ENCODE measurements around the gene HPS6.
A peak's percentile ranks its signal among the peaks of the same experiment; 100 is the strongest.

The HPS6 gene

GRCh38 chr10:102066399-102067088 lies 1.4 kb downstream of the HPS6 start:
- H3K27me3 ChIP-seq (ENCODE audit: insufficient read depth, low read length, poor library complexity) = no peaks in the 10 kb centered on the region
- H3K56ac ChIP-seq (ENCODE audit: low read length) = peak overlapping the region; percentile 93
- no peaks in the 10 kb centered on the region for H3K36me3 ChIP-seq (ENCODE audit: control insufficient read depth, insufficient read depth, low read length)
- H3K79me1 ChIP-seq (ENCODE audit: low read length) = peaks cover 12% of the 10 kb centered on the region
- H3K27ac ChIP-seq (ENCODE audit: low read depth, low read length) = no peak overlapping the region
- H3K18ac ChIP-seq (ENCODE audit: low read length) = no peak overlapping the region
- no peaks in the 10 kb centered on the region for H3K79me2 ChIP-seq (ENCODE audit: control insufficient read depth, insufficient read depth, low read length)
- no peak overlapping the region for H2BK120ac ChIP-seq (ENCODE audit: low read depth, low read length)
- no peak overlapping the region for H3K4me2 ChIP-seq (ENCODE audit: low read length)
- no peaks in the 10 kb centered on the region for H3K4me1 ChIP-seq (ENCODE audit: control insufficient read depth, low read depth, low read length)
- no peak overlapping the region for H3K23ac ChIP-seq (ENCODE audit: low read length)
- H3K4ac ChIP-seq (ENCODE audit: low read depth, low read length) = no peak overlapping the region
- WGBS (ENCODE audit: extremely low coverage, insufficient coverage, low lambda C conversion rate) = no CpG with 5 or more reads among the region's 16 CpGs
- H2BK5ac ChIP-seq (ENCODE audit: low read length) = no peak overlapping the region
- H3K4me3 ChIP-seq (ENCODE audit: low read length) = no peak overlapping the region
- no peak overlapping the region for H4K5ac ChIP-seq (ENCODE audit: low read length)
- DNase-seq = no peak
- no peak overlapping the region for H2BK15ac ChIP-seq (replicated peaks; ENCODE audit: low read depth)
- peak overlapping the region; percentile 7 for H3K9ac ChIP-seq (ENCODE audit: low read length)
- no peak overlapping the region for H2AK5ac ChIP-seq (ENCODE audit: low read length)
- no peak overlapping the region for H4K8ac ChIP-seq (ENCODE audit: low read depth, low read length)

- WGBS (ENCODE audit: extremely low coverage, insufficient coverage, low lambda C conversion rate) = no CpG with 5 or more reads among the region's 18 CpGs
- Histone ChIP-seq H3K4me1 (ENCODE audit: control insufficient read depth, low read depth, low read length) (no peaks in the 10 kb centered on the region), H3K79me1 (ENCODE audit: low read length) (peaks cover 12% of the 10 kb centered on the region)
Measured at GRCh38 chr10:102067091-102067916, 2.2 kb downstream of the HPS6 start.

GRCh38 chr10:102068216-102068615 lies 3.1 kb downstream of the HPS6 start:
- H3K27ac ChIP-seq (ENCODE audit: low read depth, low read length) = no peak overlapping the region
- H3K4ac ChIP-seq (ENCODE audit: low read depth, low read length) = no peak overlapping the region
- H3K23ac ChIP-seq (ENCODE audit: low read length) = no peak overlapping the region
- H2BK15ac ChIP-seq (replicated peaks; ENCODE audit: low read depth) = no peak overlapping the region
- H3K4me3 ChIP-seq (ENCODE audit: low read length) = no peak overlapping the region
- H3K79me2 ChIP-seq (ENCODE audit: control insufficient read depth, insufficient read depth, low read length) = no peaks in the 10 kb centered on the region
- no peak overlapping the region for H3K9ac ChIP-seq (ENCODE audit: low read length)
- H3K27me3 ChIP-seq (ENCODE audit: insufficient read depth, low read length, poor library complexity) = no peaks in the 10 kb centered on the region
- no peak overlapping the region for H2AK5ac ChIP-seq (ENCODE audit: low read length)
- no peak for DNase-seq
- no peak overlapping the region for H4K5ac ChIP-seq (ENCODE audit: low read length)
- no peak overlapping the region for H2BK120ac ChIP-seq (ENCODE audit: low read depth, low read length)
- H2BK5ac ChIP-seq (ENCODE audit: low read length) = no peak overlapping the region
- H4K8ac ChIP-seq (ENCODE audit: low read depth, low read length) = no peak overlapping the region
- no peaks in the 10 kb centered on the region for H3K4me1 ChIP-seq (ENCODE audit: control insufficient read depth, low read depth, low read length)
- no peak overlapping the region for H3K56ac ChIP-seq (ENCODE audit: low read length)
- peaks cover 12% of the 10 kb centered on the region for H3K79me1 ChIP-seq (ENCODE audit: low read length)
- H3K36me3 ChIP-seq (ENCODE audit: control insufficient read depth, insufficient read depth, low read length) = no peaks in the 10 kb centered on the region
- H3K18ac ChIP-seq (ENCODE audit: low read length) = no peak overlapping the region
- no peak overlapping the region for H3K4me2 ChIP-seq (ENCODE audit: low read length)
- no CpG with 5 or more reads among the region's 1 CpG for WGBS (ENCODE audit: extremely low coverage, insufficient coverage, low lambda C conversion rate)

More at GRCh38 chr10:102067091-102067916, 2.2 kb downstream of the HPS6 start:
- Histone ChIP-seq H2BK15ac (replicated peaks; ENCODE audit: low read depth) (no peak overlapping the region), H3K23ac (ENCODE audit: low read length) (no peak overlapping the region), H4K8ac (ENCODE audit: low read depth, low read length) (no peak overlapping the region), H3K4ac (ENCODE audit: low read depth, low read length) (no peak overlapping the region), H3K18ac (ENCODE audit: low read length) (no peak overlapping the region), H3K9ac (ENCODE audit: low read length) (no peak overlapping the region), H3K36me3 (ENCODE audit: control insufficient read depth, insufficient read depth, low read length) (no peaks in the 10 kb centered on the region), H3K4me3 (ENCODE audit: low read length) (no peak overlapping the region), H3K27me3 (ENCODE audit: insufficient read depth, low read length, poor library complexity) (no peaks in the 10 kb centered on the region), H2AK5ac (ENCODE audit: low read length) (no peak overlapping the region), H3K56ac (ENCODE audit: low read length) (no peak overlapping the region), H2BK120ac (ENCODE audit: low read depth, low read length) (no peak overlapping the region), H2BK5ac (ENCODE audit: low read length) (no peak overlapping the region), H4K5ac (ENCODE audit: low read length) (no peak overlapping the region), H3K27ac (ENCODE audit: low read depth, low read length) (no peak overlapping the region), H3K79me2 (ENCODE audit: control insufficient read depth, insufficient read depth, low read length) (no peaks in the 10 kb centered on the region), H3K4me2 (ENCODE audit: low read length) (no peak overlapping the region)
- DNase-seq = no peak

- Histone ChIP-seq H3K18ac (ENCODE audit: low read length) (no peak overlapping the region), H4K8ac (ENCODE audit: low read depth, low read length) (no peak overlapping the region), H2BK5ac (ENCODE audit: low read length) (no peak overlapping the region), H3K79me2 (ENCODE audit: control insufficient read depth, insufficient read depth, low read length) (no peaks in the 10 kb centered on the region), H3K27me3 (ENCODE audit: insufficient read depth, low read length, poor library complexity) (no peaks in the 10 kb centered on the region), H2AK5ac (ENCODE audit: low read length) (no peak overlapping the region), H3K4ac (ENCODE audit: low read depth, low read length) (no peak overlapping the region), H3K56ac (ENCODE audit: low read length) (no peak overlapping the region), H3K4me2 (ENCODE audit: low read length) (no peak overlapping the region), H4K5ac (ENCODE audit: low read length) (no peak overlapping the region), H3K23ac (ENCODE audit: low read length) (no peak overlapping the region), H2BK120ac (ENCODE audit: low read depth, low read length) (no peak overlapping the region), H3K36me3 (ENCODE audit: control insufficient read depth, insufficient read depth, low read length) (no peaks in the 10 kb centered on the region), H3K79me1 (ENCODE audit: low read length) (peaks cover 12% of the 10 kb centered on the region), H3K4me3 (ENCODE audit: low read length) (no peak overlapping the region), H3K9ac (ENCODE audit: low read length) (no peak overlapping the region), H3K4me1 (ENCODE audit: control insufficient read depth, low read depth, low read length) (no peaks in the 10 kb centered on the region), H3K27ac (ENCODE audit: low read depth, low read length) (no peak overlapping the region), H2BK15ac (replicated peaks; ENCODE audit: low read depth) (no peak overlapping the region)
- DNase-seq = no peak
Measured at GRCh38 chr10:102069071-102069470, 3.9 kb downstream of the HPS6 start.

- DNase-seq = peak; percentile 77
- WGBS (ENCODE audit: extremely low coverage, insufficient coverage, low lambda C conversion rate) = no CpG with 5 or more reads among the region's 4 CpGs
- Histone ChIP-seq H3K27ac (ENCODE audit: low read depth, low read length) (no peak overlapping the region), H3K36me3 (ENCODE audit: control insufficient read depth, insufficient read depth, low read length) (no peaks in the 10 kb centered on the region), H2BK5ac (ENCODE audit: low read length) (no peak overlapping the region), H3K4me1 (ENCODE audit: control insufficient read depth, low read depth, low read length) (no peaks in the 10 kb centered on the region), H3K56ac (ENCODE audit: low read length) (no peak overlapping the region), H3K18ac (ENCODE audit: low read length) (no peak overlapping the region), H3K4me3 (ENCODE audit: low read length) (no peak overlapping the region), H4K8ac (ENCODE audit: low read depth, low read length) (no peak overlapping the region), H3K27me3 (ENCODE audit: insufficient read depth, low read length, poor library complexity) (no peaks in the 10 kb centered on the region), H4K5ac (ENCODE audit: low read length) (no peak overlapping the region), H3K9ac (ENCODE audit: low read length) (no peak overlapping the region), H3K79me1 (ENCODE audit: low read length) (peaks cover 3% of the 10 kb centered on the region), H2BK15ac (replicated peaks; ENCODE audit: low read depth) (no peak overlapping the region), H3K4ac (ENCODE audit: low read depth, low read length) (no peak overlapping the region), H2BK120ac (ENCODE audit: low read depth, low read length) (no peak overlapping the region), H2AK5ac (ENCODE audit: low read length) (no peak overlapping the region), H3K4me2 (ENCODE audit: low read length) (no peak overlapping the region), H3K23ac (ENCODE audit: low read length) (no peak overlapping the region), H3K79me2 (ENCODE audit: control insufficient read depth, insufficient read depth, low read length) (no peaks in the 10 kb centered on the region)
Measured at GRCh38 chr10:102072673-102073527, 7.8 kb downstream of the HPS6 start.
